MCF 10A (cell line): Measurements from ENCODE around the gene NCOA7. TPM values are rescaled to one million over a fixed set of nuclear protein-coding genes. Genes with fewer than 3 reads are reported as not detected.

Source experiments
- BruUV-seq: library from RNA; stranded (reverse); fragments of 400-500 nt; replicated peaks from 2 replicates; lab custom pipeline; 2021; lab: Mats Ljungman, UMichigan
- CTCF ChIA-PET: fragments of 300-600 bp; sonication (Branson Sonifier 250); formaldehyde crosslinking; extraction: SDS; loops from one replicate; lab custom pipeline; 2021; ENCODE audit warnings: antibody characterized with exemption, inconsistent platforms; lab: Yijun Ruan, JAX
- POLR2A ChIA-PET: fragments of 300-600, 350-650 bp; sonication (Branson Sonifier 250); formaldehyde crosslinking; extraction: SDS; loops from one replicate; lab custom pipeline; 2020; ENCODE audit warnings: antibody characterized with exemption, inconsistent platforms; lab: Yijun Ruan, JAX
- DNase-seq: peaks from one replicate; pipeline ENCODE4 v3.0.0-alpha.2; 2018; ENCODE audit not compliant: unreplicated experiment
- H3K27ac Mint-ChIP-seq: one replicate; pipeline ENCODE4 v1.8.0; 2022; ENCODE audit warnings: mild to moderate bottlenecking, low read depth, mixed read lengths; ENCODE audit not compliant: unreplicated experiment
- H3K27me3 Mint-ChIP-seq: one replicate; pipeline ENCODE4 v1.8.0; 2022; ENCODE audit warnings: mixed read lengths; ENCODE audit not compliant: insufficient read depth, unreplicated experiment
- H3K36me3 Mint-ChIP-seq: one replicate; pipeline ENCODE4 v1.8.0; 2022; ENCODE audit warnings: mild to moderate bottlenecking, moderate library complexity, mixed read lengths; ENCODE audit not compliant: insufficient read depth, unreplicated experiment
- H3K4me1 Mint-ChIP-seq: one replicate; pipeline ENCODE4 v1.8.0; 2022; ENCODE audit warnings: mixed read lengths; ENCODE audit not compliant: insufficient read depth, unreplicated experiment
- H3K4me3 Mint-ChIP-seq: one replicate; pipeline ENCODE4 v1.8.0; 2022; ENCODE audit warnings: mild to moderate bottlenecking, moderate library complexity, mixed read lengths; ENCODE audit not compliant: unreplicated experiment
- H3K9me3 Mint-ChIP-seq: one replicate; pipeline ENCODE4 v1.8.0; 2022; ENCODE audit warnings: mixed read lengths; ENCODE audit not compliant: unreplicated experiment
- CTCF ChIP-seq: fragments of 200-600 bp; IDR thresholded peaks from one replicate; pipeline ENCODE4 v1.8.0; 2022; ENCODE audit warnings: antibody characterized with exemption, mild to moderate bottlenecking; ENCODE audit not compliant: unreplicated experiment
- intact Hi-C: fragments of 100-400 bp; cut with micrococcal nuclease; formaldehyde crosslinking; loops from 2 replicates; pipeline ENCODE4 v1.14.1; 2022
- total RNA-seq: library from RNA; stranded (reverse); gene quantifications from 2 replicates; pipeline ENCODE4 v1.2.3, GENCODE V29; 2022

Gene NCOA7
- total RNA-seq, 1 experiment from 2014 or later: 52.3 TPM

DNA sequence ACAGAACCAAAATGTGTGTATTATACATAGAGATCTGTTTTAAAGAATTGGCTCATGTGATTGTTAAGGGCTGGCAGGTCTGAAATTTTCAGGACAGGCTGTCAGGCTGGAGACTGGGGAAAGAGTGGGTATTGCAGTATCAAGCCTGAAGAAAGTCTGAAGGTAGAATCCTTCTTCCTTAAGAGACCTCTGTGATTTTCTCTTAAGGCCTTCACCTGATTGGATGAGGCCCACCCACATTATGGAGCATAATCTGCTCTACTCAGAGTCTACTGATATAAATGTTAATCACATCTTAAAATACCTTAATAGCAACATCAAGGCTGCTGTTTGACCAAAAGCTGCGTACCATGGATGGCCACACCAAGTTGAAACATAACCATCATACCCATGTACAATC lies 122.4 kb downstream of the NCOA7 start:
- peak overlapping the region; percentile 94 for H3K27ac Mint-ChIP-seq
- DNase-seq: no peak
- TF ChIP-seq CTCF: no peak
- ChIA-PET CTCF (interaction anchor here (0.7 to 7.6 kb wide), 7 partner anchors 9 to 122 kb away, joined by 3 to 65 read pairs (median 5); no protein-coding TSS in a partner anchor), POLR2A (interaction anchor here (1.1 to 12.7 kb wide), 13 partner anchors 8 to 721 kb away, joined by 3 to 103 read pairs (median 7); partner anchors contain the start of genes HINT3, NCOA7 and TRMT11)
- intact Hi-C loops: no loop called here
- peaks cover 51% of the 10 kb centered on the region for H3K36me3 Mint-ChIP-seq
- H3K4me1 Mint-ChIP-seq: peaks cover 39% of the 10 kb centered on the region
- H3K9me3 Mint-ChIP-seq: no peaks in the 10 kb centered on the region
- H3K27me3 Mint-ChIP-seq: no peaks in the 10 kb centered on the region
- BruUV-seq: no TSS peak
- no peak overlapping the region for H3K4me3 Mint-ChIP-seq

- intact Hi-C loops: no loop called here
- DNase-seq: peak; percentile 97
- ChIA-PET CTCF (interaction anchor here (0.6 to 7.6 kb wide), 9 partner anchors 8 to 122 kb away, joined by 3 to 65 read pairs (median 5); partner anchors contain the start of gene HINT3), POLR2A (interaction anchor here (0.8 to 12.7 kb wide), 19 partner anchors 9 to 722 kb away, joined by 3 to 103 read pairs (median 5); partner anchors contain the start of genes HINT3, NCOA7 and TRMT11)
- BruUV-seq: no TSS peak
- no peak overlapping the region for H3K4me3 Mint-ChIP-seq
- H3K9me3 Mint-ChIP-seq: no peaks in the 10 kb centered on the region
- peaks cover 46% of the 10 kb centered on the region for H3K4me1 Mint-ChIP-seq
- peak overlapping the region; percentile 94 for H3K27ac Mint-ChIP-seq
- TF ChIP-seq CTCF: no peak
- H3K27me3 Mint-ChIP-seq: no peaks in the 10 kb centered on the region
- H3K36me3 Mint-ChIP-seq: peaks cover 50% of the 10 kb centered on the region
Measured at GRCh38 chr6:125913864-125914351, 123.1 kb downstream of the NCOA7 start.

- Mint-ChIP-seq H3K4me1 (peaks cover 46% of the 10 kb centered on the region), H3K36me3 (peaks cover 63% of the 10 kb centered on the region), H3K9me3 (no peaks in the 10 kb centered on the region), H3K27me3 (no peaks in the 10 kb centered on the region), H3K27ac (peak overlapping the region; percentile 99), H3K4me3 (peak overlapping the region; percentile 90)
- no peak for DNase-seq
- intact Hi-C loops: loop anchor here (2.0 kb wide), 2 partner anchors 39 to 127 kb away; partner anchors contain the start of genes HINT3 and NCOA7
- BruUV-seq: no TSS peak
- CTCF ChIA-PET: interaction anchor here (0.8 to 8.2 kb wide), 12 partner anchors 8 to 128 kb away, joined by 3 to 65 read pairs (median 8); partner anchors contain the start of genes HINT3 and NCOA7
- no peak for TF ChIP-seq CTCF
- POLR2A ChIA-PET: interaction anchor here (0.7 to 15.3 kb wide), 16 partner anchors 8 to 134 kb away, joined by 3 to 305 read pairs (median 6); partner anchors contain the start of genes HINT3, NCOA7 and TRMT11
Measured at GRCh38 chr6:125918230-125918629, 127.5 kb downstream of the NCOA7 start.
